Measurements from ENCODE around the gene CERKL. TPM values are rescaled to one million over a fixed set of nuclear protein-coding genes. Genes with fewer than 3 reads are reported as not detected.

Gene CERKL
- polyA plus RNA-seq, 1 donor from 2014 or later: 13.0 TPM

GRCh38 chr2:181626671-181627070, 30.2 kb downstream of the CERKL start:
- no peaks in the 10 kb centered on the region for H3K4me1 Mint-ChIP-seq
- no peak overlapping the region for H3K27ac Mint-ChIP-seq
- no peak overlapping the region for H3K4me3 Mint-ChIP-seq
- peaks cover 0 to 2% (median 0%) of the 10 kb centered on the region in 3 donors for H3K9me3 Mint-ChIP-seq
- H3K27me3 Mint-ChIP-seq: peaks cover 11% of the 10 kb centered on the region
- H3K36me3 Mint-ChIP-seq: peaks cover 2% of the 10 kb centered on the region

DNA sequence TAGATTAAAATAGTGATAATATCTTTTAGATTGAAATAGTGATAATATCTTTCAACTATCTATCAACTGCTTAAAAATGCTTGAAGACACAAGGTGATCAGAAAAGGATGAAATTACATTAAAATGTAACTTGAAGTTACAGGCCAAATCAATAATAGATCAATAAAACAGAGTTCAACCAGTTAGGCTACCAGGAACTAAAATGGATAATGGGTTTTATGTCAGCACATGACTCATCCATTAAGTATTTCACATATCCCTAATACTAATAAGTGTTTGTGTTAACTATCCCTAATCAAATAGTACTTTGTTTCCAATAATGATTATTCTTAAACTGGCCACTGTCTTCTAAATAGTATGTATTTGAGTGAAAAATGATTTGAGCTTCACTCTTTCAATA, 33.7 kb downstream of the CERKL start:
- H3K4me1 Mint-ChIP-seq: no peaks in the 10 kb centered on the region
- H3K27me3 Mint-ChIP-seq: peaks cover 7% of the 10 kb centered on the region
- H3K9me3 Mint-ChIP-seq: peaks cover 0 to 2% (median 0%) of the 10 kb centered on the region in 3 donors
- peaks cover 2% of the 10 kb centered on the region for H3K36me3 Mint-ChIP-seq
- H3K4me3 Mint-ChIP-seq: no peak overlapping the region
- no peak overlapping the region for H3K27ac Mint-ChIP-seq

DNA sequence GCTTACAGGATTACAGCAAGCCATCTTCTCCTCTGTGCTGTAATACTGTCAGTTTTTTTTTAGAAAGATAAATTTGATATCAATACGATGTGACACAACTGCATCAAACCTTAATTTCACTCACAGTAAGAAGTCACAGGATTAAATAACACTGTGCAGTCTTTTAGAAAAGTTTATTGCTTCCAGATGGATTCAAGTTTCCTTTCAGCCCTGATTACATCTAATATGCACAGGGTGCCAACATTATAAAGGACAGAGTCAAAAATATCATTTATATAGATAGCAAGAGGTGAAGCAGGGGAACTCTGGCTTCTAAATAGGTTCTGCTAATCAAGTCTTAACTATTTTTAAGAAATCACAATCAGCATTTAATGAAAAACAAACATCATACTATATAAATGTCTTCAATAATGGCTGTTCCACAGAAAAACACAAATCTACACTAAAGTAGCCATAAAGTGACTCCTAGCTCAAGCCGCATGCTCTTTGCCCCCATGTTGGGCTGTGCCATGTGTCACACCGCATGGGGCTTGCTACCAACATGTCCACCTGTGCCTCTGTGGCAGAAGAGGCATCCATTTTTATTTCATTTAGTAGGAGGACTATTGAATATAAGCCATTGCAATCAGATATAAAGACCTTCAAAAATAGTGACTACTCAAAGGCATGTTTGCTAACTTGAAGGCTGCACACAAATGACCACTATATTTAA, 35.0 kb downstream of the CERKL start:
- Mint-ChIP-seq H3K9me3 (peaks cover 0 to 2% (median 0%) of the 10 kb centered on the region in 3 donors), H3K4me1 (no peaks in the 10 kb centered on the region), H3K27me3 (peaks cover 7% of the 10 kb centered on the region), H3K36me3 (peaks cover 2% of the 10 kb centered on the region), H3K4me3 (no peak overlapping the region), H3K27ac (no peak overlapping the region)

DNA sequence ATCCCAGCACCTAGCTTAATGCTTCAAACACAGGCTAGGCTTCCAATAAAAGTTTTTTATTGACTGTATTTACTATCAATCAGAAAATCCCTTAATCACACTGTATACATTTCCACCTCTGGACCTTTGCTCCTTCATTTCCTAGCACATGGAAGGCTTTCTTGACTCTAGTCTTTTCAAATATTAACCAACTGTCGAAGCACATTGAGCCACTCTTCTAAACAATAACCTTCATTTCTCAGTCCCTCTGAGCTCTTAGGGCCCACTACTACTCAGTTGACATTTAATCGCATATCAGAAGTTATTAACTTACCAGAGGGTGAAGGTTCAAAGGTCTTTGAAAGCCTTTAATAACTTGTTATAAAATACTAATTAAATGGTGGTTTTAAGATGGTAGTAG, 37.4 kb downstream of the CERKL start:
- H3K27ac Mint-ChIP-seq: no peak overlapping the region
- peaks cover 5% of the 10 kb centered on the region for H3K27me3 Mint-ChIP-seq
- H3K36me3 Mint-ChIP-seq: peaks cover 2% of the 10 kb centered on the region
- no peaks in the 10 kb centered on the region for H3K9me3 Mint-ChIP-seq
- no peaks in the 10 kb centered on the region for H3K4me1 Mint-ChIP-seq
- no peak overlapping the region for H3K4me3 Mint-ChIP-seq

GRCh38 chr2:181616715-181617114, 40.2 kb downstream of the CERKL start:
- Mint-ChIP-seq H3K36me3 (peaks cover 2% of the 10 kb centered on the region), H3K27me3 (peaks cover 3% of the 10 kb centered on the region), H3K27ac (no peak overlapping the region), H3K4me3 (no peak overlapping the region), H3K9me3 (no peaks in the 10 kb centered on the region), H3K4me1 (no peaks in the 10 kb centered on the region)

DNA sequence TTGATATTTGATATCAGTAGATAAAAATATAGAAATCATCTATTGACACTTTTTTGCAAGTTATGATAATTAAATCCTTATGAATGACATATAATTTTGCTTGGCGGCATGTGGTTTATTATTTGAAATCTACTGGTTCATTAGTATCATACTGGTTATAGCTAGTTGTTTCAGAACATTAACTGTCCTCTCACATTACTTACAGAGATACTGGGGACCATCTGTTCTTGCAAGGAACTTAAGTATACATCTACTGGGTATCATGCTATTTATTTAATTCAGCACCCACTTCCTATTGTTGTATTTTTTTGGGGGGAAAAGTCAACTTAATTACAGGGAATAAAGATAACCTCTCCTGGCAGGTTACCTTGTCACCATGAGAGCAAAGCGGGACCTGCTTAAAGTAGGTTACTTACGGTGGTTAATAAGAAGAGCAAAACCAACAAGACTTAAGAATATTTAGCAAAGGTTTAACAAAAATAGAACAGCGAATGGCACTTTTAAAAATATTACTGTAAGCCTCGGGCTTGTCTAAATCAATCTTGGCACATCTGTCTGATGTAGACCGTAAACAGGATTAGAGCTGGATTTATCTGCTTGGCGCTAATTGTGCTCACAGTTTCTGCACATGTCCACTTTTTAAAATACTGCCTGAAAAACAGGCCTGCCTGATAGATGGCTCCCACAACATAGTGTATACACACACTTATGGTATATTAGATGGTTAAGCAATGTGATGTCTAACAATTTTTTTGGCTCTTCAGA, 41.8 kb downstream of the CERKL start:
- Mint-ChIP-seq H3K4me1 (no peaks in the 10 kb centered on the region), H3K27me3 (peaks cover 3% of the 10 kb centered on the region), H3K36me3 (peaks cover 2% of the 10 kb centered on the region), H3K9me3 (no peaks in the 10 kb centered on the region), H3K27ac (no peak overlapping the region), H3K4me3 (no peak overlapping the region)

DNA sequence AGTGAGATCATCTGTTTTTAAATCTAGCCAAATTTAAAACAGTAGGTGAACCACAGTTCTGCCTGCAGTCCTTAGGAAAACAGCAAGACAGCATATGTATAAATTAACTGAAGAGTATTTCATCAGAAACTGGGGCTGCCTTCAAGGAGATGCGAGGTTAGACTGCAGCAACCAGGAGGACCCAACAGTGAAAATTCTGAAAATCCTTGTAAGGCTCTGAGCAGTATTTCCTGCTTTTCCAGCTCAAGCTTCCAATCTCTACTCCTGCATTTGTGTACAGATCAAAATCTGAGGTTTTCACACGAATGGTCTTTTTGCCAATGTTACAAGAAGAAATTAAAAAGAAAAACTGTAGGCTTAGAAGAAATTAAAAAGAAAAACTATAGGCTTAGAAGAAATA, 43.7 kb downstream of the CERKL start:
- Mint-ChIP-seq H3K4me3 (no peak overlapping the region), H3K4me1 (peaks cover 0 to 1% (median 0%) of the 10 kb centered on the region in 3 donors), H3K9me3 (no peaks in the 10 kb centered on the region), H3K36me3 (peaks cover 2% of the 10 kb centered on the region), H3K27ac (no peak overlapping the region), H3K27me3 (peaks cover 1% of the 10 kb centered on the region)

- peaks cover 2 to 6% (median 4%) of the 10 kb centered on the region in 3 donors for H3K4me1 Mint-ChIP-seq
- H3K4me3 Mint-ChIP-seq: no peak overlapping the region
- H3K9me3 Mint-ChIP-seq: peaks cover 0 to 14% (median 0%) of the 10 kb centered on the region in 3 donors
- no peak overlapping the region for H3K27ac Mint-ChIP-seq
- H3K36me3 Mint-ChIP-seq: no peaks in the 10 kb centered on the region
- H3K27me3 Mint-ChIP-seq: peaks cover 2% of the 10 kb centered on the region
Observed at GRCh38 chr2:181607629-181608590, 49.0 kb downstream of the CERKL start.

DNA sequence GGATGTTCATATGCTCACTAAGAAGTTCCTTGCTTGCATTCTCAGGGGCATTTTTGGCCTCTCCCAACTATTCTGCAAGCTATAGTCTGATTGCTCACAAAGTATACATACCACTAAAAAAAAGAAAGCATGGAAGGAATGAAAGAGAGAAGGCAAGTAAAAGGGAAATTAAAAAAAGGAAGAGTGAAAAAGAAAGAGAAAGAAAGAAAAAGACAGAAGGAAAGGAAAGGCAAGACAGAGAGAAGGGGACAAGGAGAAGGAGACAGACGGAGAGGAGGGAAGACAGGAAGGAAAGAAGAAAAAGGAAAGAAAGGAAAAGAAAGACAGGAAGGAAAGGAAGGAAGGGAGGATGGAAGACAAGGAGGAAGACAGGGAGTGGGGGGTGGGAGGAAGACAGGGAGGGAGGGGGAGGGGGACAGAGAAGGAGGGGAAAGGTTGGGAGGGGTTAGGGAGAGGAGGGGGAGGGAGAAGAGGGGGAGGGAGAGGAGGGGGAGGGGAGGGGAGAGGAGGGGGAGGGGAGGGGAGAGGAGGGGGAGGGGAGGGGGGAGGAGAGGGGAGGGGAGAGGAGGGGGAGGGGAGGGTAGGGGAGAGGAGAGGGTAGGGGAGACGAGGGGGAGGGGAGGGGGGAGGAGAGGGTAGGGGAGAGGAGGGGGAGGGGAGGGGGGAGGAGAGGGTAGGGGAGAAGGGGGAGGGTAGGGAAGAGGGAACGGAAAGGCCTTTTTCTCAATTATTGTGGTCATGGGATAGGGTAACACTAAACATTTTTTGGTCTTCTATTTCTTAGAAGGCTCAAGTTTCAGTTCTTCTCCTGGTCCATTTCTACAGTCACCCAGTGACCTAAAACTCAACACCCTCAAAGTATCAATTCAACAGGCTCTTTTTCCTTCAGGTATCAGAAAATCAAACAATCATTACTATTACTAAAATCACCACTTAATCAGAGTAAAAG, 50.7 kb downstream of the CERKL start:
- Mint-ChIP-seq H3K4me3 (no peak overlapping the region), H3K36me3 (no peaks in the 10 kb centered on the region), H3K4me1 (peaks cover 4 to 8% (median 8%) of the 10 kb centered on the region in 3 donors), H3K9me3 (peaks cover 0 to 14% (median 0%) of the 10 kb centered on the region in 3 donors), H3K27ac (no peak overlapping the region), H3K27me3 (peaks cover 2% of the 10 kb centered on the region)

- Mint-ChIP-seq H3K36me3 (no peaks in the 10 kb centered on the region), H3K9me3 (peaks cover 0 to 14% (median 0%) of the 10 kb centered on the region in 3 donors), H3K27me3 (peaks cover 2% of the 10 kb centered on the region), H3K4me3 (no peak overlapping the region), H3K27ac (no peak overlapping the region), H3K4me1 (peaks cover 1 to 6% (median 5%) of the 10 kb centered on the region in 3 donors)
Observed at GRCh38 chr2:181602017-181602416, 54.9 kb downstream of the CERKL start.

GRCh38 chr2:181596556-181596955, 60.3 kb downstream of the CERKL start:
- Mint-ChIP-seq H3K27me3 (no peaks in the 10 kb centered on the region), H3K36me3 (no peaks in the 10 kb centered on the region), H3K9me3 (no peaks in the 10 kb centered on the region), H3K4me1 (no peaks in the 10 kb centered on the region), H3K4me3 (no peak overlapping the region), H3K27ac (no peak overlapping the region)

- H3K4me3 Mint-ChIP-seq: no peak overlapping the region
- no peak overlapping the region for H3K27ac Mint-ChIP-seq
- no peaks in the 10 kb centered on the region for H3K9me3 Mint-ChIP-seq
- peaks cover 3% of the 10 kb centered on the region for H3K27me3 Mint-ChIP-seq
- H3K4me1 Mint-ChIP-seq: no peaks in the 10 kb centered on the region
- no peaks in the 10 kb centered on the region for H3K36me3 Mint-ChIP-seq
Observed at GRCh38 chr2:181594322-181594721, 62.6 kb downstream of the CERKL start.

GRCh38 chr2:181589779-181590178, 67.1 kb downstream of the CERKL start:
- H3K36me3 Mint-ChIP-seq: no peaks in the 10 kb centered on the region
- H3K27ac Mint-ChIP-seq: no peak overlapping the region
- H3K4me3 Mint-ChIP-seq: no peak overlapping the region
- H3K27me3 Mint-ChIP-seq: peaks cover 3% of the 10 kb centered on the region
- peaks cover 12 to 17% (median 12%) of the 10 kb centered on the region in 3 donors for H3K4me1 Mint-ChIP-seq
- H3K9me3 Mint-ChIP-seq: peaks cover 0 to under 1% (median 0%) of the 10 kb centered on the region in 3 donors

GRCh38 chr2:181588546-181588945, 68.4 kb downstream of the CERKL start:
- peaks cover 3% of the 10 kb centered on the region for H3K27me3 Mint-ChIP-seq
- H3K9me3 Mint-ChIP-seq: peaks cover 0 to 2% (median 0%) of the 10 kb centered on the region in 3 donors
- peaks cover 12 to 17% (median 14%) of the 10 kb centered on the region in 3 donors for H3K4me1 Mint-ChIP-seq
- no peak overlapping the region for H3K27ac Mint-ChIP-seq
- no peak overlapping the region for H3K4me3 Mint-ChIP-seq
- no peaks in the 10 kb centered on the region for H3K36me3 Mint-ChIP-seq
